A673 (cell line): ENCODE data around the gene TNS4.

Experiments
- CTCF ChIP-seq: fragments of 300-800, 200-600 bp; sonication (generic); conservative IDR thresholded peaks from 2 replicates; pipeline ENCODE4 v1.5.1; 2017; ENCODE audit warnings: low read depth, mild to moderate bottlenecking, antibody characterized with exemption, low read length, moderate library complexity, mixed read lengths
- EZH2 ChIP-seq: fragments of 200-600 bp; sonication (generic); IDR thresholded peaks from 2 replicates; pipeline ENCODE4 v1.6.1; 2017; ENCODE audit warnings: borderline replicate concordance, low read depth, mild to moderate bottlenecking, mixed read lengths, antibody characterized with exemption, low read length; ENCODE audit not compliant: poor library complexity, severe bottlenecking

DNA sequence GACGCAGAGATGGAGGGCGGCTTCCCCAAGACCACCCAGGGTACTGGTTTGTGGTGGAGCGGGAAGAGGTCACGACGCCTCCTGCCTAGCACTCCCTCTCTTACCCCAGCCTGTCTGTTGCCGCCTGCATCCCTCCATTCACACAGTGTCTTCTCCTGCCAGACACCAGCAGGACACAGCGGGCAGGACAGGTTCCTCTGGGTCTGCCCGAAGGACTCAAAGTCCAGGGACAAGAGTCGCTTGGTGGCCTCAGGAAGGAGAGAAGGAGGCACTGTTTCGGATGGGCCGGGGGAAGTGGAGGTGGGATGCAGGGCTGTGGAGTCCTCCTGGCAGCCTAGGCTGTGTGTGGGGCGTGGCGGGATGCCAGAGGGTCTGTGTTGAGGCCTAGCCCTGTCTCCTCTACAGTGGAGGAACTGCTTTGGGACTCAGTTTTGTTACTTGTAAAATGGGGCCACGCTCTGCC, 19.6 kb upstream of the TNS4 start:
- TF ChIP-seq CTCF = no peak
- TF ChIP-seq EZH2 = no peak
